Loucy (cell line): ENCODE measurements around the gene GLRX.

ENCODE experiments used
- H2AFZ ChIP-seq: fragments of 200-600 bp; sonication (generic); 2 replicates; pipeline ENCODE4 v1.6.0; 2016; ENCODE audit warnings: antibody characterized with exemption, mild to moderate bottlenecking, low read length, moderate library complexity
- H3F3A ChIP-seq: fragments of 200-600 bp; 2 replicates; pipeline ENCODE4 v1.6.0; 2016; ENCODE audit warnings: antibody characterized with exemption, low read depth, mild to moderate bottlenecking
- H3K27me3 ChIP-seq: fragments of 200-600 bp; sonication (generic); 2 replicates; pipeline ENCODE4 v1.6.1; 2014; ENCODE audit warnings: low read length, mild to moderate bottlenecking; ENCODE audit not compliant: insufficient read depth, poor library complexity, severe bottlenecking
- H3K36me3 ChIP-seq: fragments of 200-600 bp; sonication (generic); 2 replicates; pipeline ENCODE4 v1.6.1; 2016; ENCODE audit warnings: low read length; ENCODE audit not compliant: insufficient read depth
- H3K4me1 ChIP-seq: fragments of 200-600 bp; sonication (generic); 2 replicates; pipeline ENCODE4 v1.5.1; 2014; ENCODE audit warnings: low read length, mild to moderate bottlenecking; ENCODE audit not compliant: insufficient read depth, poor library complexity, severe bottlenecking
- H3K4me2 ChIP-seq: fragments of 200-600 bp; sonication (generic); 2 replicates; pipeline ENCODE4 v1.6.0; 2014; ENCODE audit warnings: antibody characterized with exemption, low read length, low read depth, mild to moderate bottlenecking; ENCODE audit not compliant: poor library complexity, severe bottlenecking
- H3K4me3 ChIP-seq: fragments of 200-600 bp; sonication (generic); 2 replicates; pipeline ENCODE4 v1.5.1; 2014; ENCODE audit warnings: low read length, mild to moderate bottlenecking, mixed read lengths; ENCODE audit not compliant: poor library complexity, severe bottlenecking
- H3K79me2 ChIP-seq: fragments of 200-600 bp; sonication (generic); 2 replicates; pipeline ENCODE4 v1.6.1; 2014; ENCODE audit warnings: low read length; ENCODE audit not compliant: insufficient read depth
- H3K9ac ChIP-seq: fragments of 200-600 bp; sonication (generic); 2 replicates; pipeline ENCODE4 v1.6.0; 2014; ENCODE audit warnings: mild to moderate bottlenecking, low read depth, low read length, moderate library complexity; ENCODE audit not compliant: poor library complexity, severe bottlenecking
- H3K9me2 ChIP-seq: fragments of 200-600 bp; sonication (generic); replicated peaks from 2 replicates; pipeline ENCODE4 v1.6.1; 2016; ENCODE audit warnings: low read depth, low read length, mixed read lengths
- H3K9me3 ChIP-seq: fragments of 200-600 bp; sonication (generic); 2 replicates; pipeline ENCODE4 v1.6.1; 2014; ENCODE audit warnings: mild to moderate bottlenecking, antibody characterized with exemption, low read length, low read depth; ENCODE audit not compliant: insufficient read depth
- H4K20me1 ChIP-seq: fragments of 200-600 bp; sonication (generic); 2 replicates; pipeline ENCODE4 v1.6.0; 2014; ENCODE audit warnings: antibody characterized with exemption, low read length, mild to moderate bottlenecking; ENCODE audit not compliant: insufficient read depth, poor library complexity, severe bottlenecking
- CTCF ChIP-seq: fragments of 200-600 bp; sonication (generic); conservative IDR thresholded peaks from 2 replicates; pipeline ENCODE4 v1.5.1; 2014; ENCODE audit warnings: mild to moderate bottlenecking, antibody characterized with exemption, low read length
- EZH2phosphoT487 ChIP-seq: fragments of 200-600 bp; IDR thresholded peaks from 2 replicates; pipeline ENCODE4 v1.6.1; 2018; ENCODE audit warnings: antibody characterized with exemption, mild to moderate bottlenecking, moderate library complexity, borderline replicate concordance

The GLRX gene

GRCh38 chr5:95868136-95868535 lies 45.6 kb upstream of the GLRX start:
- no peaks in the 10 kb centered on the region for H3K79me2 ChIP-seq
- H3K4me2 ChIP-seq: no peak overlapping the region
- H3K4me3 ChIP-seq: no peak overlapping the region
- no peak overlapping the region for H2AFZ ChIP-seq
- no peaks in the 10 kb centered on the region for H3K36me3 ChIP-seq
- no peaks in the 10 kb centered on the region for H3F3A ChIP-seq
- no peak overlapping the region for H3K9ac ChIP-seq
- no peaks in the 10 kb centered on the region for H3K9me2 ChIP-seq
- TF ChIP-seq CTCF (no peak), EZH2phosphoT487 (no peak)
- no peaks in the 10 kb centered on the region for H3K9me3 ChIP-seq
- H3K27me3 ChIP-seq: peaks cover 7% of the 10 kb centered on the region
- H3K4me1 ChIP-seq: peaks cover 18% of the 10 kb centered on the region
- no peaks in the 10 kb centered on the region for H4K20me1 ChIP-seq

DNA sequence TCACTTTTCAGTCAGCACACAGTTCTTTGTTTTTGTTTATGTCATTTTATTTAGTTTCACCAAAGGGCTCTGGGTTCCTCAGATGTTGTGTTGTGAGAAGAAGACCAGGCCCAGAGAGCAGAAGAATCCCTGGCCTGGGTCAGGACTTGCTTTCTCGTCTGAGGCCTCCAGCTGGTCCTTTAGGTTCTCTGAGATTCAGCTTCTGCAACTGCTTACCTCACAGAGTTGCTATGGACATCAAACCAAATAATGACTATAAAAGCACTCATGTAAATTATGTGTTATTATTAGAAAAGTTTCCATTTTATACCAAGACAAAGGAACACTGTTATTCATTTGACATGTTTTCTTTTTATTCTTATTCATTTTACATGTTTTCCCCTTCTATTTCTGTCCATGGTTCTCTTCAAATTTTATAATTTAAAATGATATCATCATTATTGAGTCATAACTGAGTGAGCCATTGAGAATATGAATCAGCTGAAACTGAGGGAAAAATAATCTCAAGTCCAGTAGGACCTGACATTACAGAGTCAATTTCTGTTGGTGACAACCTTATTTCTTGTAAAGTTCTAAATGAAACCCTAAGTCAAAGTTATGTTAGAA lies 44.0 kb upstream of the GLRX start:
- Histone ChIP-seq H3K9ac (no peak overlapping the region), H3K79me2 (no peaks in the 10 kb centered on the region), H2AFZ (no peak overlapping the region), H4K20me1 (no peaks in the 10 kb centered on the region), H3K27me3 (peaks cover 7% of the 10 kb centered on the region), H3F3A (no peaks in the 10 kb centered on the region), H3K4me3 (no peak overlapping the region), H3K4me1 (peaks cover 21% of the 10 kb centered on the region), H3K4me2 (no peak overlapping the region), H3K9me2 (no peaks in the 10 kb centered on the region), H3K9me3 (no peaks in the 10 kb centered on the region), H3K36me3 (no peaks in the 10 kb centered on the region)
- no peak for TF ChIP-seq EZH2phosphoT487
- TF ChIP-seq CTCF: no peak

GRCh38 chr5:95864944-95865504 lies 42.5 kb upstream of the GLRX start:
- H3K4me1 ChIP-seq: peaks cover 13% of the 10 kb centered on the region
- no peaks in the 10 kb centered on the region for H4K20me1 ChIP-seq
- H3F3A ChIP-seq: no peaks in the 10 kb centered on the region
- H3K79me2 ChIP-seq: no peaks in the 10 kb centered on the region
- H3K4me3 ChIP-seq: no peak overlapping the region
- H2AFZ ChIP-seq: no peak overlapping the region
- H3K4me2 ChIP-seq: no peak overlapping the region
- no peaks in the 10 kb centered on the region for H3K9me2 ChIP-seq
- H3K36me3 ChIP-seq: no peaks in the 10 kb centered on the region
- TF ChIP-seq CTCF (no peak), EZH2phosphoT487 (no peak)
- H3K27me3 ChIP-seq: no peaks in the 10 kb centered on the region
- H3K9me3 ChIP-seq: no peaks in the 10 kb centered on the region
- H3K9ac ChIP-seq: no peak overlapping the region
